GM19324 (cell line): ENCODE data around the gene MED10.
"Not testable (repeated sequence)": the region's sequence is repeated elsewhere in the genome, so short reads cannot be mapped to it uniquely, and the experiment has no call there.

ENCODE experiments used
- ATAC-seq: cut with Tn5 transposase; IDR thresholded peaks from one replicate; pipeline ENCODE4 v1.9.1; 2021; ENCODE audit warnings: mild to moderate bottlenecking, moderate library complexity; ENCODE audit not compliant: unreplicated experiment, low FRiP score

The MED10 gene

GRCh38 chr5:6376974-6377520 is 1.3 kb downstream of the MED10 start:
- ATAC-seq = no peak

GRCh38 chr5:6373081-6373846 is 5.1 kb downstream of the MED10 start:
- ATAC-seq = no peak

GRCh38 chr5:6372251-6373080 is 5.9 kb downstream of the MED10 start:
- no peak for ATAC-seq

- no peak for ATAC-seq
Observed at GRCh38 chr5:6371079-6371810, 7.1 kb downstream of the MED10 start.

- ATAC-seq = no peak
Observed at GRCh38 chr5:6370580-6370979, 7.8 kb downstream of the MED10 start.

GRCh38 chr5:6365977-6366590 is 12.3 kb downstream of the MED10 start:
- ATAC-seq = no peak

- no peak for ATAC-seq
Observed at GRCh38 chr5:6365142-6365976, 13.0 kb downstream of the MED10 start.

- ATAC-seq = not testable (repeated sequence)
Observed at GRCh38 chr5:6363454-6364011, 14.8 kb downstream of the MED10 start.

GRCh38 chr5:6362846-6363245 is 15.5 kb downstream of the MED10 start:
- ATAC-seq = no peak

- ATAC-seq = no peak
Observed at GRCh38 chr5:6361101-6361500, 17.2 kb downstream of the MED10 start.

- ATAC-seq = no peak
Observed at GRCh38 chr5:6360323-6361072, 17.8 kb downstream of the MED10 start.

GRCh38 chr5:6359555-6360322 is 18.6 kb downstream of the MED10 start:
- no peak for ATAC-seq

- no peak for ATAC-seq
Observed at GRCh38 chr5:6358434-6358820, 19.9 kb downstream of the MED10 start.

GRCh38 chr5:6357817-6358433 is 20.4 kb downstream of the MED10 start:
- not testable (repeated sequence) for ATAC-seq

- ATAC-seq = no peak
Observed at GRCh38 chr5:6356578-6357164, 21.7 kb downstream of the MED10 start.

- no peak for ATAC-seq
Observed at GRCh38 chr5:6355294-6355693, 23.1 kb downstream of the MED10 start.

- ATAC-seq = no peak
Observed at GRCh38 chr5:6354848-6355247, 23.5 kb downstream of the MED10 start.
